Measurements from ENCODE around the gene LDLRAD3.

GRCh38 chr11:36119300-36119699, 175.4 kb downstream of the LDLRAD3 start:
- TF ChIP-seq EZH2 (IDR thresholded peaks at IDR 0.05), result no peak
- no peak for TF ChIP-seq CTCF (IDR thresholded peaks at IDR 0.05)
